Stimulated activated CD4-positive, alpha-beta T cell treated with anti-CD3 and anti-CD28 coated beads, Interleukin-1b, Interleukin-23, amount 100 ng/mL, for 48 hours (primary cell): ENCODE data around the gene HOXA7.

Source experiments
- DNase-seq: peaks from one replicate; pipeline ENCODE4 v3.0.0-alpha.2; 2020

HOXA7 gene

GRCh38 chr7:27116031-27116961 is 40.2 kb downstream of the HOXA7 start:
- DNase-seq: no peak

- no peak for DNase-seq
Observed at GRCh38 chr7:27115221-27116026, 41.1 kb downstream of the HOXA7 start.

- DNase-seq: no peak
Observed at GRCh38 chr7:27114881-27115220, 41.6 kb downstream of the HOXA7 start.

- no peak for DNase-seq
Observed at GRCh38 chr7:27113991-27114769, 42.3 kb downstream of the HOXA7 start.

- DNase-seq: no peak
Observed at GRCh38 chr7:27112955-27113949, 43.2 kb downstream of the HOXA7 start.

- no peak for DNase-seq
Observed at GRCh38 chr7:27112361-27112760, 44.1 kb downstream of the HOXA7 start.

GRCh38 chr7:27111751-27112277 is 44.7 kb downstream of the HOXA7 start:
- no peak for DNase-seq

- no peak for DNase-seq
Observed at GRCh38 chr7:27111042-27111750, 45.3 kb downstream of the HOXA7 start.

GRCh38 chr7:27110186-27111031 is 46.1 kb downstream of the HOXA7 start:
- no peak for DNase-seq

- DNase-seq: no peak
Observed at GRCh38 chr7:27109466-27110185, 46.8 kb downstream of the HOXA7 start.

- no peak for DNase-seq
Observed at GRCh38 chr7:27108390-27109127, 47.9 kb downstream of the HOXA7 start.

- no peak for DNase-seq
Observed at GRCh38 chr7:27107391-27108381, 48.8 kb downstream of the HOXA7 start.

GRCh38 chr7:27106901-27107240 is 49.6 kb downstream of the HOXA7 start:
- no peak for DNase-seq

- no peak for DNase-seq
Observed at GRCh38 chr7:27106181-27106900, 50.1 kb downstream of the HOXA7 start.

GRCh38 chr7:27105301-27106031 is 51.0 kb downstream of the HOXA7 start:
- no peak for DNase-seq
